Uterus (tissue), 2 donors: ENCODE data around the gene GCLC.

Experiments
- POLR2A ChIP-seq, 2 donors: fragments of 450-650 bp; IDR thresholded peaks; one replicate each; pipeline ENCODE4 v1.6.1; 2016; ENCODE audit warnings: antibody characterized with exemption in 2 of 2, mild to moderate bottlenecking in 1 of 2, moderate library complexity in 1 of 2
- TF ChIP-seq, protein P1 (sequence below), 4 experiments: fragments of 200-600 bp in 2 of 4; fragments of 450-650 bp in 2 of 4; sonication (generic) in 2 of 4; IDR thresholded peaks; one replicate each; pipeline ENCODE4 v1.5.1; 2016 to 2019; ENCODE audit warnings: antibody characterized with exemption in 4 of 4, mild to moderate bottlenecking in 2 of 4, moderate library complexity in 1 of 4

DNA sequence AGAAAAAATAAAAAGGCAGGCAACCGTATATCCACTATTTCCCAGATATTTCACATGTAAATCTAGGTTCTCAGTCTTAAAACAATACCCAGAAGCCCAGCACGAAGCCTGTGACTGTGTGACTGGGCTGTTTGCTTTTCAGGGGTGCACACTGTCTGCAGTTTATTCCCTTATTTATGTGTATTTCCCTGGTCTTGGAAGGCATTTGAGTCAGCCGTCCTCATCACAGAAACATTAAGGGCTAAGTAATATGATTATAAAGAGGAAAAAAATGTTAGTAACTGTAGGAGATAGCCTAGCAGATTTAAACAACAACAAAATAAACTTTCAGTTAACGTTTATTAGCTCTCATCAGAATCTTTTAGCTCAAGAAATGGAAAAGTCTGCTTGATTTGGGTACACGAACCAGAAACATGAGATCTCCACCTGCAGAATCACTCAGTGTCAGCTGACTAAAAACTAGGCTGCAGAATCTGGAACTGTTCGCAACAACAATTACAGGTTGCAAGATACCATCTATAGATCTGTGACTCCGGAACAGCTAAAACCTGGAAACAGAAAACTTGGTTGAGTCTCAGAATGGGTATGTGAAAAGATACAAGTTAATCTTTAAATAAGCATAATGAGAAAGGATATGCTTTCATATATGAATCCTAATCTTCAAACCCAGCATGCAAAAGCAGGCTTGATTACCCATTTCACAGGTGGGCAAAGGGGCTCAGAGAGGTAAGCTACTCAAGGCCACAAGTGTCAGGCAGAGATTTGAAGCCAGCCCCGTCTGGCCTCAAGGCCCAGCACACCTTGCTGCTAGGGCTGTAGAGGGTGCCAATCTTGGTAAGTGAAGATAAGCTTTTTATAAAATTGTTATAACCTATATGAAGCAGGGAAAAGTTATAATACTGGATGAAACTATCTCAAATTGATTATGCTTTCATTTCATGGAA lies 21.1 kb downstream of the GCLC start:
- TF ChIP-seq, protein P1, sequence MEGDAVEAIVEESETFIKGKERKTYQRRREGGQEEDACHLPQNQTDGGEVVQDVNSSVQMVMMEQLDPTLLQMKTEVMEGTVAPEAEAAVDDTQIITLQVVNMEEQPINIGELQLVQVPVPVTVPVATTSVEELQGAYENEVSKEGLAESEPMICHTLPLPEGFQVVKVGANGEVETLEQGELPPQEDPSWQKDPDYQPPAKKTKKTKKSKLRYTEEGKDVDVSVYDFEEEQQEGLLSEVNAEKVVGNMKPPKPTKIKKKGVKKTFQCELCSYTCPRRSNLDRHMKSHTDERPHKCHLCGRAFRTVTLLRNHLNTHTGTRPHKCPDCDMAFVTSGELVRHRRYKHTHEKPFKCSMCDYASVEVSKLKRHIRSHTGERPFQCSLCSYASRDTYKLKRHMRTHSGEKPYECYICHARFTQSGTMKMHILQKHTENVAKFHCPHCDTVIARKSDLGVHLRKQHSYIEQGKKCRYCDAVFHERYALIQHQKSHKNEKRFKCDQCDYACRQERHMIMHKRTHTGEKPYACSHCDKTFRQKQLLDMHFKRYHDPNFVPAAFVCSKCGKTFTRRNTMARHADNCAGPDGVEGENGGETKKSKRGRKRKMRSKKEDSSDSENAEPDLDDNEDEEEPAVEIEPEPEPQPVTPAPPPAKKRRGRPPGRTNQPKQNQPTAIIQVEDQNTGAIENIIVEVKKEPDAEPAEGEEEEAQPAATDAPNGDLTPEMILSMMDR (IDR thresholded peaks at IDR 0.05), result no peak
- TF ChIP-seq POLR2A (IDR thresholded peaks at IDR 0.05), result no peak
